Transverse colon (tissue), 4 donors: Measurements from ENCODE around the gene SCNM1. TPM values are rescaled to one million over a fixed set of nuclear protein-coding genes. Genes with fewer than 3 reads are reported as not detected.

Experiments used
- DNase-seq: peaks from one replicate; pipeline ENCODE4 v3.0.0-alpha.2; 2019
- H3K27ac ChIP-seq, 4 donors: fragments of 200-600 bp; sonication (generic); 2 replicates each; pipeline ENCODE4 v1.5.1; 2016 to 2018; ENCODE audit warnings: inconsistent platforms in 4 of 4
- H3K27me3 ChIP-seq: fragments of 200-600 bp; sonication (generic); 2 replicates; pipeline ENCODE4 v1.5.1; 2017; ENCODE audit warnings: inconsistent platforms
- H3K36me3 ChIP-seq, 4 donors: fragments of 200-600 bp; sonication (generic); 2 replicates each; pipeline ENCODE4 v1.5.1; 2017 to 2019; ENCODE audit warnings: inconsistent platforms in 4 of 4
- H3K4me1 ChIP-seq, 4 donors: fragments of 200-600 bp; sonication (generic); 2 replicates each; pipeline ENCODE4 v1.5.1; 2017 to 2020; ENCODE audit warnings: inconsistent platforms in 4 of 4
- H3K4me3 ChIP-seq, 4 donors: fragments of 200-600 bp; sonication (generic); 1 replicate in 1 of 4; 2 replicates in 3 of 4; pipeline versions ENCODE4 v1.5.1 to v1.6.1; 2017 to 2019; ENCODE audit warnings: inconsistent platforms in 4 of 4
- H3K9me3 ChIP-seq, 2 donors: fragments of 200-600 bp; sonication (generic); 2 replicates each; pipeline ENCODE4 v1.5.1; 2017 to 2019; ENCODE audit warnings: inconsistent platforms in 2 of 2
- CTCF ChIP-seq, 5 experiments: fragments of 200-600 bp in 3 of 5; fragments of 450-650 bp in 2 of 5; sonication (generic) in 3 of 5; IDR thresholded peaks; 1 replicate in 2 of 5; 2 replicates in 3 of 5; pipeline ENCODE4 v1.5.1; 2016 to 2017; ENCODE audit warnings: antibody characterized with exemption in 5 of 5, inconsistent platforms in 3 of 5, mild to moderate bottlenecking in 2 of 5, moderate library complexity in 1 of 5
- EP300 ChIP-seq: sonication (generic); formaldehyde crosslinking; IDR thresholded peaks from one replicate; pipeline ENCODE4 v1.6.1; 2017; ENCODE audit warnings: antibody characterized with exemption, low read depth
- POLR2A ChIP-seq: fragments of 450-650 bp; IDR thresholded peaks from one replicate; pipeline ENCODE4 v1.6.1; 2016; ENCODE audit warnings: antibody characterized with exemption, mild to moderate bottlenecking, moderate library complexity
- POLR2AphosphoS5 ChIP-seq, 3 donors: sonication (generic); formaldehyde crosslinking; IDR thresholded peaks; one replicate each; pipeline ENCODE4 v1.6.1; 2016; ENCODE audit warnings: antibody characterized with exemption in 3 of 3
- WGBS, 2 donors: methylation state at CpG; one replicate each; pipeline ENCODE4 v1.1.5; 2018; ENCODE audit warnings: low coverage in 1 of 2; 5-methylcytosine and 5-hydroxymethylcytosine counted together
- in situ Hi-C, 4 donors: fragments of 200-750 bp; cut with MboI; loops; one replicate each; pipeline versions ENCODE4 v1.15.0 to v1.15.1; 2017; ENCODE audit warnings: low sequenced_read_pairs in 3 of 4, low pct_ligation_motif_present in 1 of 4, low pct_unique_long_range_greater_than_20kb in 1 of 4
- intact Hi-C: fragments of 100-400 bp; cut with DNase I; formaldehyde crosslinking; loops from one replicate; pipeline ENCODE4 v1.15.1; 2023; ENCODE audit warnings: low total_unique reads
- total RNA-seq, 4 donors: library from RNA; depleted of rRNA; stranded (reverse); fragments of >200 nt; gene quantifications; one replicate each; pipeline ENCODE4 v1.1.0, GENCODE V29; 2016

SCNM1 gene
- total RNA-seq, 4 donors from 2014 or later: 9.0 to 35.4 (median 25.1) TPM

GRCh38 chr1:151130987-151131586 lies 34.9 kb upstream of the SCNM1 start:
- H3K27me3 ChIP-seq: peaks cover 27% of the 10 kb centered on the region
- in situ Hi-C loops: no loop called here
- peak overlapping the region; percentile 27 to 65 (median 45) for H3K27ac ChIP-seq
- peak; percentile 84 for DNase-seq
- intact Hi-C loops: no loop called here
- H3K36me3 ChIP-seq: no peaks in the 10 kb centered on the region
- peaks cover 0 to 22% (median 15%) of the 10 kb centered on the region in 4 donors for H3K4me1 ChIP-seq
- peak overlapping the region in 3 of 4 donors; percentile 19 to 54 (median 29) for H3K4me3 ChIP-seq
- no peaks in the 10 kb centered on the region for H3K9me3 ChIP-seq
- TF ChIP-seq CTCF (IDR thresholded peaks at IDR 0.05) (no peak), POLR2AphosphoS5 (IDR thresholded peaks at IDR 0.05) (peak in 2 of 3 donors; percentile 12 to 24)
- WGBS, 2 donors: 15 to 67% methylated on average over 1 to 44 of the region's 45 CpGs

- no peaks in the 10 kb centered on the region for H3K36me3 ChIP-seq
- in situ Hi-C loops: no loop called here
- TF ChIP-seq POLR2A (no peak), EP300 (no peak), POLR2AphosphoS5 (IDR thresholded peaks at IDR 0.05) (no peak), CTCF (IDR thresholded peaks at IDR 0.05) (no peak)
- WGBS, 2 donors: 2 to 42% methylated on average over 9 to 39 of the region's 39 CpGs
- peaks cover 0 to 22% (median 15%) of the 10 kb centered on the region in 4 donors for H3K4me1 ChIP-seq
- H3K27me3 ChIP-seq: peaks cover 27% of the 10 kb centered on the region
- H3K27ac ChIP-seq: peak overlapping the region; percentile 27 to 65 (median 45)
- intact Hi-C loops: no loop called here
- peak; percentile 26 for DNase-seq
- H3K9me3 ChIP-seq: no peaks in the 10 kb centered on the region
- H3K4me3 ChIP-seq: peak overlapping the region in 3 of 4 donors; percentile 19 to 54 (median 29)
These were observed 34.1 kb upstream of the SCNM1 start for GRCh38 chr1:151131701-151132334.

- Histone ChIP-seq H3K4me1 (peaks cover 0 to 22% (median 15%) of the 10 kb centered on the region in 4 donors), H3K4me3 (peak overlapping the region in 3 of 4 donors; percentile 19 to 54 (median 29)), H3K9me3 (no peaks in the 10 kb centered on the region), H3K36me3 (no peaks in the 10 kb centered on the region), H3K27me3 (peaks cover 27% of the 10 kb centered on the region), H3K27ac (peak overlapping the region in 2 of 4 donors; percentile 43 to 65)
- in situ Hi-C loops: no loop called here
- 43% methylated on average over 28 of the region's 74 CpGs; no CpG with 5 or more reads in 1 of the 2 donors for WGBS, 2 donors
- no peak for DNase-seq
- intact Hi-C loops: no loop called here
- TF ChIP-seq EP300 (no peak), POLR2AphosphoS5 (IDR thresholded peaks at IDR 0.05) (no peak), POLR2A (no peak), CTCF (IDR thresholded peaks at IDR 0.05) (no peak)
These were observed 33.5 kb upstream of the SCNM1 start for GRCh38 chr1:151132335-151133017.
